Spinal cord (tissue), 10 donors: ENCODE measurements around the gene LINGO3. TPM values are rescaled to one million over a fixed set of nuclear protein-coding genes. Genes with fewer than 3 reads are reported as not detected.
A peak's percentile ranks its signal among the peaks of the same experiment; 100 is the strongest.
"Not testable (repeated sequence)": the region's sequence is repeated elsewhere in the genome, so short reads cannot be mapped to it uniquely, and the experiment has no call there.

ENCODE experiments used
- DNase-seq, 6 donors: peaks; one replicate each; pipeline versions ENCODE4 v3.0.0 to v3.0.0-alpha.2; 2013 to 2015; ENCODE audit warnings: low spot score in 6 of 6, low read depth in 4 of 6
- H3K27ac ChIP-seq: one replicate; pipeline ENCODE4 v1.5.1; 2013; ENCODE audit warnings: low read depth, low read length, control low read depth
- H3K27me3 ChIP-seq: one replicate; pipeline ENCODE4 v1.6.1; 2013; ENCODE audit warnings: low read length; ENCODE audit not compliant: control insufficient read depth, insufficient read depth
- H3K36me3 ChIP-seq: one replicate; pipeline ENCODE4 v1.6.1; 2013; ENCODE audit warnings: low read length; ENCODE audit not compliant: control insufficient read depth, insufficient read depth
- H3K4me1 ChIP-seq: one replicate; pipeline ENCODE4 v1.6.1; 2013; ENCODE audit warnings: low read length; ENCODE audit not compliant: control insufficient read depth, insufficient read depth
- H3K4me3 ChIP-seq: one replicate; pipeline ENCODE4 v1.5.1; 2013; ENCODE audit warnings: low read depth, low read length, control low read depth
- H3K9me3 ChIP-seq: one replicate; pipeline ENCODE4 v1.6.1; 2013; ENCODE audit warnings: low read length; ENCODE audit not compliant: control insufficient read depth, insufficient read depth
- WGBS: methylation state at CpG from one replicate; pipeline ENCODE4 v1.1.5; 2013; ENCODE audit warnings: missing lambda C conversion rate; ENCODE audit not compliant: insufficient coverage; 5-methylcytosine and 5-hydroxymethylcytosine counted together
- polyA plus RNA-seq, 2 donors: library from polyadenylated mRNA; unstranded; fragments of 120-200 nt; gene quantifications; one replicate each; pipeline ENCODE4 v1.2.1, GENCODE V29; 2013; ENCODE audit not compliant: insufficient read length in 2 of 2
- total RNA-seq, 2 donors: library from RNA; depleted of rRNA in 1 of 2; stranded (reverse); fragments of 120-200 nt in 1 of 2; fragments of >200 nt in 1 of 2; gene quantifications; one replicate each; pipeline versions ENCODE4 v1.2.3 to v1.2.4, GENCODE V29; 2013 to 2014
- donor health status: healthy.

Gene LINGO3
- total and polyA plus RNA-seq, 4 donors = 0.94 to 7.4 (median 4.6) TPM

GRCh38 chr19:2350656-2351055, 42.7 kb upstream of the LINGO3 start:
- peaks cover 79% of the 10 kb centered on the region for H3K36me3 ChIP-seq

GRCh38 chr19:2349818-2350217, 41.9 kb upstream of the LINGO3 start:
- WGBS = 91% methylated on average over 24 of the region's 24 CpGs
- H3K36me3 ChIP-seq = peaks cover 79% of the 10 kb centered on the region

More at GRCh38 chr19:2350656-2351055, 42.7 kb upstream of the LINGO3 start:
- H3K4me1 ChIP-seq = peaks cover 4% of the 10 kb centered on the region
- no peaks in the 10 kb centered on the region for H3K9me3 ChIP-seq
- H3K27me3 ChIP-seq = no peaks in the 10 kb centered on the region
- H3K4me3 ChIP-seq = no peak overlapping the region
- no peak for DNase-seq
- WGBS = 81% methylated on average over 15 of the region's 16 CpGs
- no peak overlapping the region for H3K27ac ChIP-seq

GRCh38 chr19:2345794-2346663, 38.1 kb upstream of the LINGO3 start:
- no peak overlapping the region for H3K27ac ChIP-seq
- peaks cover 9% of the 10 kb centered on the region for H3K4me1 ChIP-seq
- no peak for DNase-seq
- H3K4me3 ChIP-seq = no peak overlapping the region
- H3K36me3 ChIP-seq = peaks cover 77% of the 10 kb centered on the region
- no peaks in the 10 kb centered on the region for H3K9me3 ChIP-seq
- WGBS = 65% methylated on average over 21 of the region's 25 CpGs
- H3K27me3 ChIP-seq = no peaks in the 10 kb centered on the region

More at GRCh38 chr19:2349818-2350217, 41.9 kb upstream of the LINGO3 start:
- H3K27me3 ChIP-seq, H3K4me1 ChIP-seq, H3K4me3 ChIP-seq, H3K9me3 ChIP-seq, DNase-seq, H3K27ac ChIP-seq: not testable (repeated sequence)

GRCh38 chr19:2345076-2345475, 37.1 kb upstream of the LINGO3 start:
- Histone ChIP-seq H3K4me1 (peaks cover 9% of the 10 kb centered on the region), H3K27ac (no peak overlapping the region), H3K9me3 (no peaks in the 10 kb centered on the region), H3K27me3 (no peaks in the 10 kb centered on the region), H3K36me3 (peaks cover 78% of the 10 kb centered on the region), H3K4me3 (no peak overlapping the region)
- WGBS = 96% methylated on average over 17 of the region's 17 CpGs
- no peak for DNase-seq

GRCh38 chr19:2344381-2344870, 36.5 kb upstream of the LINGO3 start:
- 90% methylated on average over 16 of the region's 24 CpGs for WGBS
- H3K9me3 ChIP-seq = no peaks in the 10 kb centered on the region
- H3K36me3 ChIP-seq = peaks cover 80% of the 10 kb centered on the region
- H3K4me1 ChIP-seq = peaks cover 9% of the 10 kb centered on the region
- DNase-seq = no peak
- no peaks in the 10 kb centered on the region for H3K27me3 ChIP-seq
- no peak overlapping the region for H3K27ac ChIP-seq
- no peak overlapping the region for H3K4me3 ChIP-seq

- H3K4me3 ChIP-seq = no peak overlapping the region
- H3K9me3 ChIP-seq = no peaks in the 10 kb centered on the region
- no peaks in the 10 kb centered on the region for H3K27me3 ChIP-seq
- H3K27ac ChIP-seq = no peak overlapping the region
- peaks cover 85% of the 10 kb centered on the region for H3K36me3 ChIP-seq
- no peak for DNase-seq
- peaks cover 9% of the 10 kb centered on the region for H3K4me1 ChIP-seq
- 97% methylated on average over 29 of the region's 31 CpGs for WGBS
These were observed 35.5 kb upstream of the LINGO3 start for GRCh38 chr19:2343289-2343982.

GRCh38 chr19:2342656-2343288, 34.8 kb upstream of the LINGO3 start:
- H3K27ac ChIP-seq = no peak overlapping the region
- no peaks in the 10 kb centered on the region for H3K9me3 ChIP-seq
- H3K36me3 ChIP-seq = peaks cover 90% of the 10 kb centered on the region
- WGBS = 97% methylated on average over 29 of the region's 29 CpGs
- peaks cover 11% of the 10 kb centered on the region for H3K4me1 ChIP-seq
- no peak for DNase-seq
- no peak overlapping the region for H3K4me3 ChIP-seq
- H3K27me3 ChIP-seq = no peaks in the 10 kb centered on the region

DNA sequence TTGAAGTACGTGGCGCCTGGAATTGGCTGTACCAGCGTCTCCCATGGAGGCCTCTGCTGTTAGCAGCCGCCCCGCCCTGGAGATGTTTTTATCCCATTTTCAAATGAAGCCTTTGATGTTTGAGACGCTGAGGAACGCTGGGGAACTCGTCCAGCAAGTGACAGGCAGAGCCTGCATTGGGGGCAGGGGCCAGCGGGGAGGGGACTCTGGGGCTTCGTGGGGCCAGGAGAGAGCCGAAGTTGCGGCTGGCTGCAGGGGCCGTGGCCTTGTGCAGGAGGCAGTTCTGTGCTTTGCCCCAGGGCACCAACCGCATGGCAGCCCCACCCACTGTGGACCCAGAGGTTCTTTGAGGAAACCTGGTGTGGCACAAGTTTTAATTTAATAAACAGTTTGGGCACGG, 34.0 kb upstream of the LINGO3 start:
- no peak overlapping the region for H3K4me3 ChIP-seq
- H3K9me3 ChIP-seq = no peaks in the 10 kb centered on the region
- DNase-seq = no peak
- H3K4me1 ChIP-seq = peaks cover 19% of the 10 kb centered on the region
- H3K36me3 ChIP-seq = peaks cover 97% of the 10 kb centered on the region
- no peaks in the 10 kb centered on the region for H3K27me3 ChIP-seq
- WGBS = 83% methylated on average over 14 of the region's 15 CpGs
- H3K27ac ChIP-seq = no peak overlapping the region

DNA sequence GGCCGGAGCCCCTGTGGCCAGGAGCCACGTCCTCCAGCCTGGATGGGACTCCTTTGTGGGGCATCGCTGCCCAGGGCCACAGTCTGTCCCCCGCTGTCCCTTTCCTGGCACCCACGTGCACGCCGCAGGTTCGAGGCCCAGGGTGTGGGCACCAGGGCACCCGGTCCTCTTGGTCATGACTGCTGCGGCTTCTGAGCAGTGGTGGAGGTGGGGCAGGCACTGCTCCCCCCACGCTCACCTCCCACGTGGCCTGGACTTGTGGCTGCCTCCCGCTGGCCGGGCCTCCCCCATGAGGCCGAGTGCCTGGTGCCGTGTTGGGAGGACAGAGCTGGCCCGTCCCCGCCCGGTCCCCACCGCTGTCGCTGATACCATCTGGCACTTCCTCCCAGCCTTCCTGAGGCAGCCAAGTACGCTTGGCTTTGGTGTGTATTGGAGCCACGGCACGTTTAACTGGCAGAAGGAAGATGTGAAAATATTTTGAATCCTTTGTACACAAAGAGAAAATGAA, 33.3 kb upstream of the LINGO3 start:
- no peak overlapping the region for H3K27ac ChIP-seq
- WGBS = 87% methylated on average over 20 of the region's 24 CpGs
- peaks cover 97% of the 10 kb centered on the region for H3K36me3 ChIP-seq
- peak in 1 of 6 donors; percentile 73 for DNase-seq
- no peak overlapping the region for H3K4me3 ChIP-seq
- no peaks in the 10 kb centered on the region for H3K27me3 ChIP-seq
- H3K4me1 ChIP-seq = peaks cover 26% of the 10 kb centered on the region
- no peaks in the 10 kb centered on the region for H3K9me3 ChIP-seq
